IPS-18c (cell line): ENCODE results near the gene CSRP1.
A peak's percentile ranks its signal among the peaks of the same experiment; 100 is the strongest.

ENCODE experiments used
- H3K4me3 ChIP-seq: 2 replicates; pipeline ENCODE4 v1.7.0; 2013; ENCODE audit warnings: low read depth, mild to moderate bottlenecking, low read length, moderate library complexity; ENCODE audit not compliant: insufficient read depth
- H3K9me3 ChIP-seq: one replicate; pipeline ENCODE4 v1.6.1; 2013; ENCODE audit warnings: mild to moderate bottlenecking, low read length, moderate library complexity; ENCODE audit not compliant: control insufficient read depth, insufficient read depth

The CSRP1 gene

DNA sequence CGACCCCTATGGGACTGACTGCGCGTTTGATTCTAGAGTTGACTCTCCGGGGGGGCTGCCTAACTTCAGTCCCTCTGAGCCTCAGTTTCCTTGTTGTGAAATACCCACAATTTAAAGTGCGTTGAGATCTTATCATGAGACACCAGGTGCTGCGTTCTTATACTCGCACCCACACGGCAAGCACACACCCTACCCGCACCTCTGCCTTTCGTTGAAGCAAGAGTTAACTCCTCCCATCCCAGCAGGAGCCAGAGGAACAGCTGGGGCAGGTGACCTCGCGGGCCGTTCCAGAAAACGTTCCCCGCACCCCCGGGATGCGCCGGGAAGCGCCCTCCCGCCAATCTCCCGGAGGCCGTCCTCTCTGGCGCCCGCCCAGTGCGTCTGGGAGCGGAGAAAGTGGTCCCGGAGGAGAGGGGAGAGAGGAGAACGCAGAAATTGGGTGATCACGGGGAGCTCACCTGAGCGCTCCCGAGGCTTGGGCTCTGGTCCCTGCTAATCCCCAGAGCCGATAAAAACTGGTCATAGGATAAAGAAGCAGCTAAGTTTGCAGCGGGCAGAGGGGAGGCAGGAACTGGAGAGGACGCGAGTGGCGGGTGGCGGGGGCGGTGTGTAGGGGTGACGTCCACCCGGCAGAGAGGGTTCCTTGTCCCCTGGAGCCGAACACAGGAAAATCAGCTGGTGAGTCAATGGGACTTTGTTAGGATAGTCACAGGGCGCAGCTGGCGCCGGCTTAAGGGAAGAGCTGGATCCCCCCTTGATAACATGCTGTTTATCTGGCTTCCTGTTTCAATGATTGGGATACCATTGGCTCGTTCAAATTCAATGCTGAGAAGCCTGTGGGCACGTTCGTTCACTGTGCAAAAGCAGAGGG is 32.9 kb upstream of the CSRP1 start:
- Histone ChIP-seq H3K9me3 (no peaks in the 10 kb centered on the region), H3K4me3 (peak overlapping the region; percentile 65)

DNA sequence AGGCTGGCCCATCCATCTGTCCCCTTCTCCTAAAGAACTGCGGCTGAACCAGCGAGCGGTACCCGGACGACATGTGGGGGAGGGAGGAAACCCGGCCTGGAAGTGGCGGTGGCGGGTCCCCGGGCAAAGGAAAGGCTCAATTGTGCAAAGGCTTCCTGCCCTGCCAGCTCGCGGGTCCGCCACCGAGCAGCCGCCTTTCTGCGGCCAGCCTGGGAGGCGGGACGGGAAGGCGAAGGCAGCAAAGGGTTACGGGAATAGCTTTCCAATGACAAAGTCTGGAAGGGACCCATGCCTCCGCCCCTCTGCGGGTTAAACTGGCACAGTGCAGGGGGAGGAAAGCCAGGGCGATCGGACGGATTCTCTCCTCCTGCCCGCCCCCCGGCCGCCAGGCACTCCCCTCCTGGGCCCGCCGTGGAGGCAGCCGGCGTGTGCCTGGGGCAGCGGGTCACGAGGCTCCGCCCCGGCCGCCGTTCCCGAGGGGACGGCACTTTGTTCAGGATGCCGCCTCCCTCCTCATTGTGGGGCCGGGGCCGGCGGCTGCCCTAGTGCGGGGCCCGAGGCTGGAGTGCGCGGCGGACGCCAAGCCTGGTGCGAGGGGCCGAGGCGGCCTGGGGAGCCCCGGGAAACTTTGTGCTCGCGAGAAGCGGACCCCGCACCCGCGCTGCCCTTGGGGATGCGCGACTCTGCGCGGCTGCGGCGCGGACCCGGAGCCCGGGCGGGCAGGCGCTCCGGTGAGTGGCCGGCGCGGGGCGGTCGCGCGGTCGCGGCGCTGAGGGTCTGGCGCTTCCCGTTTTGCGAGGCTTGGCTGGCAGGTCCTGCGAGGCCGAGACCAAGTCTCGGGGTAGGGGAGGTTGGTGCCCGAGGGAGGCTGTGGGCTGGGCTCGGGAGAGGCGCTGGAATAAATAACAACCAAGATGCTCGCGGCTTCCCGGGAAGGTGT is 32.0 kb upstream of the CSRP1 start, which contains the start of gene NAV1:
Gene NAV1 (plus strand): TSS at position 516 of the 940 bp plus-strand sequence. CDS start 83,758 bp downstream, outside the sequence.
- no peaks in the 10 kb centered on the region for H3K9me3 ChIP-seq
- peak within 1 kb of the TSS; percentile 65 for H3K4me3 ChIP-seq

DNA sequence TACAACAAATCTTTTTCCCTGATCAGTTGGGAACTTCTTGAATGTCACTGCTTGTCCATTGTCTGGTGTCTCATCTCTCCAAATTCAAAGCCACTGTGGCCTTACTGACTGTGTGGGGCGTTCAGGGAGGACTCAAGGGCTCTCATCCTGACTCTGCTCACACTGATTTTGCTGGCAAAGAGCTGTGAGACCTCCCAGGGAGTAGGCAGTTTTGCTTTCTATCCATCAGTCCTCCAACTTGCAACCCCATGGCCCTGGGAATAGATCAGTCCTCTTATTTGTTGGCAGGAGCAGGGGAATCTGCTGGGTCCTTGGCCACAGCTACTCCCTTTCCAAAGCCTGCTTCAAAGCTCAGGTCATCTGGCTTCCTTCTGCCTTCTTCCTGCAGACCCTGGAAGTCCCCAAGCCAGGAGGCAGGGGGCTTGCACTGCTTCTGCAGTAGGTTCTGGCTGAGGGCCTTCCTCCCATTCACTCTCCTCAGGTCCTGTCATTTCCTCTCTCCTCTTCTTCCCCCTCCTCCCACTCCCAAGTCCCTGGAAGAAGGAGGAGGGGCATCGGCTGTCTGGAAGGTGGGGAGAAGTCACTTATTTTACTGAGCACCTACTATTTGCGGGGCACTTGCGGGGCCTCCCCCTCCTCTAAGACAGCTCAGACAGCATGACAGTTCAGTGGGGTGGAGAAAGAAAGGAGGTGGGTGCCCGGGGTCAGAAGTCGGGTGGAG is 31.1 kb upstream of the CSRP1 start:
- Histone ChIP-seq H3K9me3 (no peaks in the 10 kb centered on the region), H3K4me3 (peak overlapping the region; percentile 65)

DNA sequence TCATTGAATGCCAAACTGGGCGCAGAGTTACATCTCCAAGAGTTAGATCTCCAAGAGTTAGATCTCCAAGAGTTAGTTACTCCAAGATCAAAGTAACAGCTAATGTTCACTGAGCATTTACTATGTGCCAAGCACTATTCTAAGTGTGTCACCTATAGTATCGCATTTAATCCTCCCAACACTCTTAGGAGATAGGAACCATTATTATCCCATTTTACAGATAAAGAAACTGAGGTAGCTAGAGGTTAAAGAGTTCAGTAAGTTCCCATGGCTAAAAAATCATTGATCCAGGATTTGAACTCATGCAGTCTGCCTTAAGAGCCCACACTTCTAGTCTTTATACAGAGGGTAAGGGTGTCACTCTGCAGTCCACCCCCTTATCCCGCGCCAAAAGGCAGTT is 30.5 kb upstream of the CSRP1 start:
- Histone ChIP-seq H3K4me3 (no peak overlapping the region), H3K9me3 (no peaks in the 10 kb centered on the region)

DNA sequence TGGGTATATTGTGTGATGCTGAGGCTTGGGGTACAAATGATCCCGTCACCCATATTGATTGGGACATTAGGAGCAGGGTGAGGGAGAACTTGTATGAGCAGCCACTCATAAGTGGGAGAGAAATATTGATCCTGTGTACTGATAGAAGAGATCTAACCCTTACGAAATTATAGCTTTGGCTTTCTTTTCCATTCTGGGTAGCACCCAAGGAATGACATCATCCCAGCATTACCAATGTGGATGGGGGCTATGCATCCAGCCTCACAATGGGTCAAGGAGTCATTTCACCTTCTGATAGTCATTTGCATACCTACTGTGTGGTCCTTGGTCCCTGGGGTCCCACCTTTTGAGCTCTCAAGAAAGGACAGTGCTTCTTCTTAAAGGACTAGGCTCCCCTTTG is 30.1 kb upstream of the CSRP1 start:
- H3K4me3 ChIP-seq: no peak overlapping the region
- H3K9me3 ChIP-seq: no peaks in the 10 kb centered on the region

GRCh38 chr1:201536558-201536957 is 29.6 kb upstream of the CSRP1 start:
- Histone ChIP-seq H3K9me3 (no peaks in the 10 kb centered on the region), H3K4me3 (no peak overlapping the region)

DNA sequence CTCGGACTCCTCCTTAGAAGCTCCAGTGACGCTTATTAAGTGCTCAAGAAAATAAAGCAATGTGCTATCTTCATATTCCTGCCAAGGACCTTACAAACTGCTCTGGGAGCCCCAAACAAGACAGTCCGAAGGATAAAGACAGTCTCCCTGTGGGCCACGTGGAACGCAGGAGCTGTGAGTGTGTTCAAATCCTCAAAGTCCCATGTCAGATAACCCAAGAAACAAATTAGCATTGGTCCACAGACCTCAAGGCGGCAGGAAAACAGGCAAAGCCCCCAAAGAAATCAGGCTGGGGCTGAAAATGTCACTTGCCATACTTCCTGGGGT is 29.0 kb upstream of the CSRP1 start:
- Histone ChIP-seq H3K9me3 (no peaks in the 10 kb centered on the region), H3K4me3 (no peak overlapping the region)

- no peak overlapping the region for H3K4me3 ChIP-seq
- H3K9me3 ChIP-seq: no peaks in the 10 kb centered on the region
Observed at GRCh38 chr1:201535046-201535918, 28.4 kb upstream of the CSRP1 start.

DNA sequence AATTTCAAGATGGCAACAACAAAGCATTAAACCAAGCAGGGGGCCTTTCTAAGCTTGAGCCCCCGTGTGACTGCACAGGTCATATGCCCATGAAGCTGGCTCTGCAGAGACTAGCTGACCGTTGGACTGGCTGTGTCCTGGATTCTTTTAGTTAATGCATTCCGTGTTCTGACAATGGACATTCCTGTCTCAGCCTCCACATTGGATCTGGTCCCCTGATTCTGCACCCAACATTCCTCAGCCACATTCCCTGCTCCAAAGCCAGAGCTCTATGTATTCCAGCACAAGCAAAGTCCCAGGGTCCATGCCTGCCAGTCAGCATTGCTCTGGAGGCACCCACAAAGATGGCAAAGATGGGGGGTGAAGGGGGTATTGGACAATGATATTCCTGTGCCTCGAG is 26.9 kb upstream of the CSRP1 start:
- Histone ChIP-seq H3K9me3 (no peaks in the 10 kb centered on the region), H3K4me3 (no peak overlapping the region)

DNA sequence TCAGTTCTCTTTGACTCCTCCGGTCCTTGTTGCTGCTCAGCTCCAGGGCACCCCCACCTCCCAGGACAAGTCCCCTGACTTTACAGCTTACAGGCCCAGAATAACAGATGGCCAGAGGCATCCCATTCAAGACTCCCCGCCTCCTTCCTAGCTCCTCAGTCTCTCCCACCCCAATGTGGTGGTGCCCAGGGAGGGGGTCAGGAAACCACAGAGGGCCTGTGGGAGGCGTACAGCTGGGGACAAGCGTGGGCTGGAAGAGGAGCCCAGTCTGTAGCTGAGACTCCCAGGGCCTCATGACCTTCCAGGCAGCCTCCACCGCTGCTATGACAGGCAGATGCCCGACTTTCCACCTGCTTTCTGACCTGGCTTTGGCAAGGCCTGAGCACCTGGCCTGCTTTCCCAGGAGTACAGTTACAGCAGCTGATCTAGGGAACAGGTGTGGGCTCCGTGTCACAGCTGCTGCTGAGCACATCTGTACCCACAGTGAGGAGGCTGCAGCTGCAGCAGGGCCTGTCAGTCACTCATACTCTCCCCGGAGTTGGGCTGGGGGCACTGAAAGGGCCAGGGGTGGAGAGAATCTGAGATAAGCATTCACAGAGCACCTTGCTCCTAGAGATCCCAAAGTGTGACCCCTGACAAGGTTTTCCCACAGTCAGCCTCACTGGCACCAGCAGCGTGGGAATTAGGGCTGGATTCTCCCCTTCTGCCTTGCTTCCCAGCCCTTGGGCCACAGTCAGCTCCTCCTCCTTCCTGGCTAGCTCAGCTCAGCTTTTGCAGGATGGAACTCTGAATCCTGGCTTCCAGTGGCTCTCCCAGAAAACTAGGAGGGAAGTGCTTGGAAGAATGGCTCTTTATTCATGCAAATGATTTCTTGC is 24.9 kb upstream of the CSRP1 start:
- no peaks in the 10 kb centered on the region for H3K9me3 ChIP-seq
- H3K4me3 ChIP-seq: no peak overlapping the region

- Histone ChIP-seq H3K4me3 (no peak overlapping the region), H3K9me3 (no peaks in the 10 kb centered on the region)
Observed at GRCh38 chr1:201530741-201531531, 24.0 kb upstream of the CSRP1 start.

GRCh38 chr1:201528631-201529252 is 21.8 kb upstream of the CSRP1 start:
- Histone ChIP-seq H3K4me3 (no peak overlapping the region), H3K9me3 (peaks cover 2% of the 10 kb centered on the region)

DNA sequence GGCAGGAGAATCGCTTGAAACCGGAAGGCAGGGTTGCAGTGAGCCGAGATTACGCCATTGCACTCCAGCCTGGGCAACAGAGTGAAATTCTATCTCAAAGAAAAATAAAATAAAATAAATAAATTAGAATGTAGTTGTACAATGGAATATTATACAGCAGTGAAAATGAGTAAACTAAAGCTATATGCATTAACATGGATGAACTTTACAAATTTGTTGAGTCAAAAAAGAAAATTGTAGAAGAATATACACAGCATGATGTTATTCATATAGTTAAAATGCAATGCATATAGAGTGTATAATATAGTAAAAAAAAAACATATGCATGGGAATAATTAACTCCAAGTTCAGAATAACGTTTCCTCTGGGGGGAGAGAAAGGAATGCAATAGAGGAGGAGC is 21.0 kb upstream of the CSRP1 start:
- H3K4me3 ChIP-seq: no peak overlapping the region
- H3K9me3 ChIP-seq: peaks cover 2% of the 10 kb centered on the region

DNA sequence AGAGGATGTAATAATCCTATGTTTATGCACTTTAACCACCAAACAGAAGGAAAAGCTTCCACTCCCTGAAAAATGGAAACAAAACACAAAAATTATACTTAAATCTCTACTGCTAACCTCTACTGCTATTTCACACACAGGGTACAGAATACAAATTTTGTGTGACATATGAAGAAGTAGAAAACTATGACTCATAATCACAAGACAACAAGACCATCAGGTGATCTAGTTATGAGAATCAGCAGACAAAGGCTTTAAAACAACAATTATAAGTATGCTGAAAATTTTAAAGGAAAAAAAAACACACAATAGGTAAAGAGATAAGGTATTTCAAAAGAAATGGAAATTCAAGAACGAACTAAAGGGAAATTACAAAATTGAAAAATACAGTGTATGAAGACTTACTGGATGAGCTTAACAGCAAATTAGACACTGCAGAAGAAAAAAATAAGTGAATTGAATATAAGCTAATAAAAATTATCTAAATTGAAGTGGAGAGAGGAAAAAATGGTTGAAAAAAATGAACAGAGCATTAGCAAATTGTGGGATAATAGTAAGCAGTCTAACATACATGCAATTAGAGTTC is 18.4 kb upstream of the CSRP1 start:
- peaks cover 2% of the 10 kb centered on the region for H3K9me3 ChIP-seq
- H3K4me3 ChIP-seq: no peak overlapping the region
